Liver (tissue), 3 donors: ENCODE results near the gene SLC26A1.

Experiments
- ATF3 ChIP-seq: IDR thresholded peaks from 2 replicates; pipeline ENCODE4 v1.6.1; 2016; ENCODE audit warnings: antibody characterized with exemption
- CTCF ChIP-seq: fragments of 150-350 bp; IDR thresholded peaks from 2 replicates; pipeline ENCODE4 v1.5.1; 2017; ENCODE audit warnings: improper control_type of control experiment, low read depth, low read length; ENCODE audit not compliant: missing input control
- EGR1 ChIP-seq, 2 donors: IDR thresholded peaks; 2 replicates each; pipeline ENCODE4 v1.6.1; 2016 to 2018; ENCODE audit warnings: antibody characterized with exemption in 2 of 2, low read depth in 2 of 2
- FOXA1 ChIP-seq: IDR thresholded peaks from 2 replicates; pipeline ENCODE4 v1.6.1; 2016; ENCODE audit warnings: antibody characterized with exemption
- GABPA ChIP-seq, 2 donors: IDR thresholded peaks in 1 of 2; conservative IDR thresholded peaks in 1 of 2; 2 replicates each; pipeline ENCODE4 v1.6.1; 2016; ENCODE audit warnings: antibody characterized with exemption in 2 of 2, mild to moderate bottlenecking in 1 of 2, moderate library complexity in 1 of 2
- JUND ChIP-seq, 2 donors: IDR thresholded peaks; 2 replicates each; pipeline ENCODE4 v1.6.1; 2016; ENCODE audit warnings: antibody characterized with exemption in 2 of 2
- MAX ChIP-seq: IDR thresholded peaks from 2 replicates; pipeline ENCODE4 v1.6.1; 2016; ENCODE audit warnings: antibody characterized with exemption
- RAD21 ChIP-seq, 2 donors: IDR thresholded peaks; 2 replicates each; pipeline ENCODE4 v1.6.1; 2016; ENCODE audit warnings: antibody characterized with exemption in 2 of 2, mild to moderate bottlenecking in 2 of 2
- REST ChIP-seq: IDR thresholded peaks from 2 replicates; pipeline ENCODE4 v1.6.1; 2016; ENCODE audit warnings: antibody characterized with exemption, mild to moderate bottlenecking
- SP1 ChIP-seq: IDR thresholded peaks from 2 replicates; pipeline ENCODE4 v1.6.1; 2018; ENCODE audit warnings: antibody characterized with exemption, mild to moderate bottlenecking
- TAF1 ChIP-seq: conservative IDR thresholded peaks from 2 replicates; pipeline ENCODE4 v1.6.1; 2016; ENCODE audit warnings: antibody characterized with exemption, mild to moderate bottlenecking
- YY1 ChIP-seq: IDR thresholded peaks from 2 replicates; pipeline ENCODE4 v1.6.1; 2016; ENCODE audit warnings: antibody characterized with exemption, mild to moderate bottlenecking
- donor health status: healthy.
- donor health status: healthy.

GRCh38 chr4:970854-971520 is 22.2 kb downstream of the SLC26A1 start:
- TF ChIP-seq CTCF (no peak), YY1 (no peak), RAD21 (IDR thresholded peaks at IDR 0.05) (no peak), REST (no peak), JUND (IDR thresholded peaks at IDR 0.05) (no peak), FOXA1 (no peak), TAF1 (no peak), SP1 (no peak), GABPA (IDR thresholded peaks at IDR 0.05 in 1 of 2, conservative IDR thresholded peaks at IDR 0.05 in 1 of 2) (no peak), EGR1 (IDR thresholded peaks at IDR 0.05; ENCODE audit: low read depth in 2 of 2) (no peak), MAX (no peak), ATF3 (no peak)
